ENCODE measurements around the gene ARHGDIA. TPM values are rescaled to one million over a fixed set of nuclear protein-coding genes. Genes with fewer than 3 reads are reported as not detected.

Gene ARHGDIA
- total RNA-seq, 1 donor from 2014 or later = 498 TPM

DNA sequence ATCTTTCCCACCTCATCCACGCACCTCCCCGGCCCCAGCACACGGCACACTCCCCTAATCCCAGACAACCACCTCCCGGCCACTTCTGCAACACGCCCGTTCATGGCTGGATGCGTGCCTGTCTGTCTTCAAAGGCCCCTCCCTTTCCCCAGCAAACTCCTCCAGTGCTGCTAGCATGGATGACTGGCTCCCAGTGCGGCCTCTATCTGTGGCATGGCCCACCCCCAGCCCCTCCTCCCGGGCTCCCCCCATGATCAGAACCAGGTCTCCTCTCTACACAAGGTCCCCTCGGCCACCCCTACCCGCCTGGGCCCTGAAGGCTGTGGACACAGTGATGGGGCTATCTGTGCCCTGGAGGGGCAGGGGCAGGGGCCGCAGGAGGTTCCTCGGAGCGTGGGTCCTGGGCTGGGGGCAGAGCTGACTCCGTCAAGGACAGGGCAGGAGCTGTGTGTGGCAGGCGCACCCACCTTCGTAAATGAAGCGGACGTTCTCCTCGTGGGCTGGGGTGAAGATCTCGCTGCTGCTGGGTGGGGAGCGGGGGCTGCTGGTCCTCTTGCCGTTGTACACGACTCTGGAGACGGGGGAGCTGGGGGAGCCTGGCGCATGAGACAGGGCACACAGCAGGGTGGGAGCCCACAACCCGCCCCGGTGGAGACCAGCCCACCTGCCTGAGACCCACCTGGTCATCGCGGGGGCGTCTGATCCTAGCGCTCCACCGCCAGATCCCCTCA lies 47.2 kb downstream of the ARHGDIA start:
- no peak for DNase-seq (ENCODE audit: low spot score)

DNA sequence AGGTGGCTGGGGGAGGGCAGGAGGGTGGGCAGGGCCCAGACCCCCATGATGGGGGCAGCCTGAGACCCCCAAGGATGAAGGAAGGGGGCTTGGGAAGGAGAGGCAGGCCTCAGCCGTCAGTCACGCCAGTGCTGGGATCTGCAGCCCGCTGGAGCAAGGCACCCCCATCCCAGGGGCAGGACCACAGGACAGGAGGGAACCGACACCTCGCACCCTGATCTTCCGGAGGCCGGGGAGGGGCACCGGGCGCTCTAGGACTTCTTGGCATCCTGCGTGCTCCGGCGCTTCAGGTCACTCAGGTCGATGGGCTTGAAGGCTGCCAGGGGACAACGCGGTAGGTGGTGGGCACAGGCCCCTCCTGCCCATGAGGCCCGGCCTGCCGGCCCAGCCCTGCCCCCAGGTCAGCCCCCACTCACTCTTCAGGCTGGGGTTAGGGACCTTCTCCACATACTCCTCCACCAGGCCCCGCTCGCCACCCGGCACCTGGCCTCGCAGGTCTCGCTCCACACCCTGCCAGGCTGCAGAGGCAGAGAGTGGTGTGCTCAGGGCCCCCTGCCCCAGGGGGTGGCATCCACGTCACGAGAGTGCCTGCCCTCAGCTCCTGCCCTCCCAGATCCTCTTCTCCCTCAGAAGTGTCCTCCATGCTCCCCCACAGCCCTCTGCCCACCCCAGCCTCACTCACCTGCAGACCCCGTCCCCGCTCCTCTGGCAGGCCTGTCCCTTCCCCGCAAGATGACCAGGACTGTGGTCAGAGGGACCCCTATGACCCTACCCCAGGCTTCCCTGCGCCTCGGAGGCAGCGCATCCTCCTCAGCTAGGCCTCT lies 47.9 kb downstream of the ARHGDIA start:
- no peak for DNase-seq (ENCODE audit: low spot score)

DNA sequence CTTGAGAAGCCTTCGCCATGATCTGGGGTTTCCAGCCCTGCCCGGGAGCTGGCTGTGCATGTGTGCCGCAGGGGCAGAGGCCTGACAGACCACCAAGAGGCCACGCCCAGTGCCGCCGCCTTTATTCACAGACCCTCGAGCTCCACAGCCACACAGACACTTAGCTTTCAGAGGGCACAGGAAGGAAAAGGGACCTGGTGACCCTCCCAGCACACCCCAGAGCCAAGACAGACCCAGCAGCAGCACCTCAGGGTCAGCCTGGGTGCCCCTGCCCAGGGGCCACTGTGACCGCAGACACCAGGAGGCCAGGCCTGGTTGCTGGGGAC lies 48.9 kb downstream of the ARHGDIA start:
- DNase-seq (ENCODE audit: low spot score) = no peak

DNA sequence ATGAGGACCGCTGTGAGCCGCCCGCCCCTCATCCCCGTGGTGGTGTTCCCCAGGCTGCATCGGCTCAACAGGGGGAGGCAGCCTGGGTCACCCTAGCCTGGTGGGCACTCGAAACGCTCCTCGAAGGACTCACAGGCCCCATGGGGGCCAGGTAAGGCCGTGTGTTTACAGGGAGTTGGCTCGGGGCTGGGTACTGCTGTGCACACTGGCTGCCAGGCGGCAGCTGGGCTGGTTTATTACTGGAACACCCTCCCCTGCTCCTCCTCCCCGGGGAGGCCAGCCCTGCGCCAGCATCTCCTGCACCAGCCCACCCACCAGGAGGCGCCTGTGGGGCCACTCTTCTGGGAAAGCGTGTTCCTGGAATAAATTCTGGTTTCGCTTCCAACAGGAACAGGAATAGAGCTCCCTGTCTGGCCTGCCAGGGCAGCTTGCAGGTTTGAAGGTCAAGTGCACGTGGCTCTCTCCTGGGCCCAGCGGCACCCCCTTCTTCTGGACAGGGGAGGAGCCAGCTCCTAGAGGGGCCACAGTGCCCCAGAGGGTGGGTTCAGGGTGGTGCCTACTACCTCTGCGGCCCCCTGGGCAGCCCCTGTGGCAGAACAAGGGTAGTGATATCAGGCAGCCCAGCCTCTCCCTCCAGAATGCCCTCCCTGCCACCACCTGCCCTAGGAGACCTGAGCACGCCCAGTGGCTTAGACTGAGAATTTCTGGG lies 49.4 kb downstream of the ARHGDIA start:
- peak; percentile 87 for DNase-seq (ENCODE audit: low spot score)

DNA sequence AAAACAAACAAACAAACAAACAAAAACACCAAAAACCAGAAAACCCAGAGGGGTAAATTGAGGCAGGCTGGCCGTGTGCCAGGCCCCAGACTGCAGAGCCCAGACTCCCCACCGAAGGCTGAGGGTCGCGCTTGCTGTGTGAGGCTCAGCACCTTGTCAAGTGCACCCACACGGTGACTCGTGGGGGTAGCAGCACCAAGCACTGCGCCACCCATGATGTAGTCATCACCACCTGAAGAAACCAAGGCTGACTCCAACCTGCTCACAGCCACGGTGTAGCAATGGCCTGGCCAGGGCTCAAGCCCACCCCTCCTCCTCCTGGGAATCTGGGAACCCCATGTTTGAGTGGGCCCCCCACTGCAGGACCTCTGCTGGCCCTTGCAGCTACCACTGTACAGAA lies 50.0 kb downstream of the ARHGDIA start:
- no peak for DNase-seq (ENCODE audit: low spot score)

DNA sequence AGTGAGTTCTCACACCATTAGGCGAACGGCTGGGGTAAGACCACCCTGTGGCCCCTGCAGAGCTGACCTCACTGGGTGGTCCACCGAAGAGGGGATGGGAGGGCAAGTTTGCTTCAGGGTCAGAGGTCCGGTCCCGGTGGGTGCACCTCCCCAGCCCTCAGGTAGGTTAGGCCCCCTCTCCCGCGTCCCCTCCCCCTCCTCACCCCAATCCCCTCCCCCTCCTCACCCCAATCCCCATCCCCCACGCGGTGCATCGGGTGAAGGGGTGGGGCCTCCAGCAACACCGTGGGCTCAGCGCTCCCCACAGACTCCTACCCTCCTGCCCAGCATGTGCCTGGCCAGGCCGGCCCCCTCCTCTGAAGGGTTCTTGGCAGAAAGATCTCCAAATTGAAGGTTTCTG lies 51.4 kb downstream of the ARHGDIA start:
- DNase-seq (ENCODE audit: low spot score) = no peak

DNA sequence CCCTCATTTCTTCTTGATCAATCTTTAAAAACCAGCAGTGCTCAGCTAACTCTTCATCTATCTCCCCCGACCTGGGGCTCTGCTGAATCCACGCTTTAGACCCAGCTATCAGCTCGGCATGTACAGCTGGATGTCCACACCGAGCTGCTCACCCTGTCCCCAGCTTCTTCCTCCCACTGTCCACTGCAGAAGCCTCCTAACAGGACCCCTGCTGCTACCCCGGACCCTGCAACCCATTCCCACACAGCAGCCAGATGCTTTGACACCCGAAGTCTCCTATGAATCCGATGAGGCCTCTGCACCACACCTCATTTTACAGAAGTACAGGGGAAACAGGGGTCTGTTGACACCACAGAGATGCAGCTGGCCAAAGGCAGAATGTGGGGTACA lies 53.4 kb downstream of the ARHGDIA start:
- no peak for DNase-seq (ENCODE audit: low spot score)

Other genes starting within 250 kb of the ARHGDIA start
- gene NPLOC4, start 234.2 kb downstream of the ARHGDIA start, total RNA-seq = 106 TPM
- gene TSPAN10, start 234.1 kb downstream of the ARHGDIA start, total RNA-seq = 2.5 TPM
- gene PDE6G, start 214.8 kb downstream of the ARHGDIA start, total RNA-seq = not detected
- 31.4 TPM for gene OXLD1, start 204.7 kb downstream of the ARHGDIA start, total RNA-seq
- gene CCDC137, start 204.6 kb downstream of the ARHGDIA start, total RNA-seq = 19.2 TPM
- 35.5 TPM for gene ARL16, start 187.5 kb downstream of the ARHGDIA start, total RNA-seq
- gene HGS, start 187.3 kb downstream of the ARHGDIA start, total RNA-seq = 101 TPM
- 59.8 TPM for gene MRPL12, start 168.0 kb downstream of the ARHGDIA start, total RNA-seq
- gene SLC25A10, start 159.1 kb downstream of the ARHGDIA start, total RNA-seq = 33.1 TPM
- not detected for gene GCGR, start 67.2 kb downstream of the ARHGDIA start, total RNA-seq
- gene MCRIP1, start 38.0 kb downstream of the ARHGDIA start, total RNA-seq = 73.6 TPM
- not detected for gene PPP1R27, start 36.3 kb downstream of the ARHGDIA start, total RNA-seq
- 665 TPM for gene P4HB, start 10.8 kb downstream of the ARHGDIA start, total RNA-seq
- 64.2 TPM for gene ALYREF, start 20.2 kb upstream of the ARHGDIA start, total RNA-seq
- 70.3 TPM for gene ANAPC11, start 20.4 kb upstream of the ARHGDIA start, total RNA-seq
- gene NPB, start 30.9 kb upstream of the ARHGDIA start, total RNA-seq = 0.29 TPM
- gene PCYT2, start 40.1 kb upstream of the ARHGDIA start, total RNA-seq = 58.9 TPM
- 30.4 TPM for gene SIRT7, start 46.8 kb upstream of the ARHGDIA start, total RNA-seq
- 14.1 TPM for gene MAFG, start 56.4 kb upstream of the ARHGDIA start, total RNA-seq
- gene PYCR1, start 66.0 kb upstream of the ARHGDIA start, total RNA-seq = 63.9 TPM
- gene MYADML2, start 75.9 kb upstream of the ARHGDIA start, total RNA-seq = not detected
- 4.0 TPM for gene NOTUM, start 89.8 kb upstream of the ARHGDIA start, total RNA-seq
- gene ASPSCR1, start 106.3 kb upstream of the ARHGDIA start, total RNA-seq = 52.4 TPM
- gene CENPX, start 151.5 kb upstream of the ARHGDIA start, total RNA-seq = 58.5 TPM
- 11.0 TPM for gene LRRC45, start 152.0 kb upstream of the ARHGDIA start, total RNA-seq
- gene RAC3, start 160.3 kb upstream of the ARHGDIA start, total RNA-seq = 5.0 TPM
- 176 TPM for gene DCXR, start 166.4 kb upstream of the ARHGDIA start, total RNA-seq
- 30.0 TPM for gene RFNG, start 180.5 kb upstream of the ARHGDIA start, total RNA-seq
- gene GPS1, start 180.6 kb upstream of the ARHGDIA start, total RNA-seq = 91.2 TPM
- 158 TPM for gene DUS1L, start 194.5 kb upstream of the ARHGDIA start, total RNA-seq
- 165 TPM for gene FASN, start 226.9 kb upstream of the ARHGDIA start, total RNA-seq

All from ureter (tissue), 1 donor.